Measurements from ENCODE around the gene ST7. TPM values are rescaled to one million over a fixed set of nuclear protein-coding genes. Genes with fewer than 3 reads are reported as not detected.

The ST7 gene
- total RNA-seq, 1 experiment from 2014 or later: 12.9 TPM

DNA sequence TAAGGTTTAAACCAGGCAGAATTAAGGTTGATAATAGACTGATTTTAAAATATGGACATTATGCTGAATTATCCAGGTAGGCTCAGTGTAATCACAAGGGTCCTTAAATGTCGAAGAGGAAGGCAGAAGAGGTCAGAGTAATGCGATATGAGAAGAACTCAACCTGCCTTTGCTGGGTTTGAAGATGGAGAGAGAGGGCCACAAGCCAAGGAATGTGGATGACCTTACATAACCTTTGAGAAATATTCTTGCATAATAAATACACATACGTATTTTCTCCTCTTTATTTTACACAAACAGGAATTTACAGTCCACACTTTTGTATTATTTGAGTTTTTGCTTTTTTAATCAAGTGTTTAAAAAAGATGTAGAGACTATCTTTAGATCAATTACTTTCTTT, 88.5 kb downstream of the ST7 start:
- no CpG with 5 or more reads among the region's 3 CpGs for WGBS (ENCODE audit: extremely low coverage, insufficient read length, low lambda C conversion rate)
- Histone ChIP-seq H3K18ac (ENCODE audit: insufficient read length, low read depth, low read length) (no peak overlapping the region), H3K27me3 (ENCODE audit: insufficient read depth, low read length) (no peaks in the 10 kb centered on the region), H2BK20ac (ENCODE audit: low read depth, low read length, poor library complexity, severe bottlenecking) (no peak overlapping the region), H3T11ph (ENCODE audit: low read length) (no peak overlapping the region), H2BK120ac (ENCODE audit: low read depth, low read length, poor library complexity, severe bottlenecking) (no peak overlapping the region), H3K14ac (ENCODE audit: insufficient read depth, low read length) (no peak overlapping the region), H2AFZ (ENCODE audit: low read length) (no peak overlapping the region), H2AK5ac (ENCODE audit: insufficient read length, low read length) (no peak overlapping the region), H3K9me3 (ENCODE audit: control insufficient read depth, low read depth, low read length) (no peaks in the 10 kb centered on the region), H3K79me1 (ENCODE audit: insufficient read depth, low read depth, low read length, poor library complexity, severe bottlenecking) (no peaks in the 10 kb centered on the region), H3K23me2 (ENCODE audit: insufficient read length, low read depth, low read length, poor library complexity, severe bottlenecking) (no peaks in the 10 kb centered on the region), H2BK12ac (ENCODE audit: insufficient read length, low read depth, low read length) (no peak overlapping the region), H4K20me1 (ENCODE audit: control insufficient read depth, insufficient read depth, insufficient read length) (no peaks in the 10 kb centered on the region), H4K5ac (ENCODE audit: insufficient read length, low read depth, low read length) (no peak overlapping the region), H3K56ac (ENCODE audit: insufficient read length, low read depth, low read length) (no peak overlapping the region), H3K23ac (ENCODE audit: insufficient read length, low read depth, low read length) (no peak overlapping the region), H3K9ac (ENCODE audit: extremely low read depth, insufficient read length, low read length) (no peak overlapping the region), H2BK5ac (ENCODE audit: insufficient read length, low read length) (no peak overlapping the region), H2BK15ac (ENCODE audit: low read depth, low read length) (no peak overlapping the region), H3K4me1 (ENCODE audit: insufficient read depth, low read length) (no peaks in the 10 kb centered on the region), H3K79me2 (ENCODE audit: insufficient read depth, low read length) (no peaks in the 10 kb centered on the region), H3K27ac (ENCODE audit: insufficient read length, low read depth, low read length) (no peak overlapping the region), H4K8ac (replicated peaks; ENCODE audit: insufficient read length, low read depth, low read length) (no peak overlapping the region), H4K91ac (ENCODE audit: insufficient read length, low read depth, low read length) (no peak overlapping the region), H3K4me2 (ENCODE audit: insufficient read depth, insufficient read length, low read length) (no peak overlapping the region), H3K4ac (ENCODE audit: low read depth, low read length) (no peak overlapping the region)
- TF ChIP-seq, protein P1, sequence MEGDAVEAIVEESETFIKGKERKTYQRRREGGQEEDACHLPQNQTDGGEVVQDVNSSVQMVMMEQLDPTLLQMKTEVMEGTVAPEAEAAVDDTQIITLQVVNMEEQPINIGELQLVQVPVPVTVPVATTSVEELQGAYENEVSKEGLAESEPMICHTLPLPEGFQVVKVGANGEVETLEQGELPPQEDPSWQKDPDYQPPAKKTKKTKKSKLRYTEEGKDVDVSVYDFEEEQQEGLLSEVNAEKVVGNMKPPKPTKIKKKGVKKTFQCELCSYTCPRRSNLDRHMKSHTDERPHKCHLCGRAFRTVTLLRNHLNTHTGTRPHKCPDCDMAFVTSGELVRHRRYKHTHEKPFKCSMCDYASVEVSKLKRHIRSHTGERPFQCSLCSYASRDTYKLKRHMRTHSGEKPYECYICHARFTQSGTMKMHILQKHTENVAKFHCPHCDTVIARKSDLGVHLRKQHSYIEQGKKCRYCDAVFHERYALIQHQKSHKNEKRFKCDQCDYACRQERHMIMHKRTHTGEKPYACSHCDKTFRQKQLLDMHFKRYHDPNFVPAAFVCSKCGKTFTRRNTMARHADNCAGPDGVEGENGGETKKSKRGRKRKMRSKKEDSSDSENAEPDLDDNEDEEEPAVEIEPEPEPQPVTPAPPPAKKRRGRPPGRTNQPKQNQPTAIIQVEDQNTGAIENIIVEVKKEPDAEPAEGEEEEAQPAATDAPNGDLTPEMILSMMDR (conservative IDR thresholded peaks at IDR 0.05): no peak
- Mint-ChIP-seq H3K9me3 (no peaks in the 10 kb centered on the region; a peak in 1 of 5 replicates), H3K4me3 (no peak overlapping the region), H3K27me3 (ENCODE audit: low read depth) (no peaks in the 10 kb centered on the region), H3K4me1 (no peaks in the 10 kb centered on the region; a peak in 1 of 4 replicates), H3K27ac (no peak overlapping the region), H3K36me3 (ENCODE audit: insufficient read depth in 1 of 3, low read depth in 3 of 3) (no peaks in the 10 kb centered on the region; a peak in 1 of 7 replicates)
- no peak for DNase-seq
